Ramos (cell line): Measurements from ENCODE around the gene PCDHGB4.
"Not testable (repeated sequence)": the region's sequence is repeated elsewhere in the genome, so short reads cannot be mapped to it uniquely, and the experiment has no call there.

ENCODE experiments used
- in situ Hi-C: fragments of 300-500 bp; cut with MboI; formaldehyde crosslinking; loops from one replicate; pipeline ENCODE4 v1.14.3; 2022; ENCODE audit warnings: low sequenced_read_pairs; ENCODE audit not compliant: unreplicated experiment

Gene PCDHGB4

GRCh38 chr5:141422742-141423291 lies 35.3 kb downstream of the PCDHGB4 start:
- in situ Hi-C loops: loop anchor here (5.0 kb wide), 1 partner anchor 134 kb away; no protein-coding TSS in a partner anchor

- in situ Hi-C loops: no loop called here
These were observed 40.4 kb downstream of the PCDHGB4 start for GRCh38 chr5:141427783-141428426.

- in situ Hi-C loops: no loop called here
These were observed 43.0 kb downstream of the PCDHGB4 start, which contains the start of gene PCDHGA12 for GRCh38 chr5:141430332-141431113. Gene PCDHGA12, plus strand, starts transcription at chr5:141430507. Its CDS starts 253 bp downstream, at chr5:141430760.

- in situ Hi-C loops: no loop called here
These were observed 43.8 kb downstream of the PCDHGB4 start for GRCh38 chr5:141431286-141431685.

- in situ Hi-C loops: not testable (repeated sequence)
These were observed 44.8 kb downstream of the PCDHGB4 start for GRCh38 chr5:141432308-141432707.

GRCh38 chr5:141432726-141433125 lies 45.2 kb downstream of the PCDHGB4 start:
- in situ Hi-C loops: not testable (repeated sequence)

GRCh38 chr5:141434006-141434405 lies 46.5 kb downstream of the PCDHGB4 start:
- in situ Hi-C loops: no loop called here

- in situ Hi-C loops: no loop called here
These were observed 49.7 kb downstream of the PCDHGB4 start for GRCh38 chr5:141437221-141437620.

GRCh38 chr5:141439411-141440141 lies 52.1 kb downstream of the PCDHGB4 start:
- in situ Hi-C loops: no loop called here
